HepG2 (cell line): ENCODE results near the gene HOXA5. TPM values are rescaled to one million over a fixed set of nuclear protein-coding genes. Genes with fewer than 3 reads are reported as not detected.

Source experiments
- ATAC-seq: fragments of 200-7000 bp; cut with Tn5 transposase; 3 replicates; pipeline ENCODE4 v1.9.1; 2020; ENCODE audit warnings: mild to moderate bottlenecking, moderate library complexity
- BruUV-seq: library from RNA; stranded (reverse); fragments of 400-500 nt; replicated peaks from 2 replicates; lab custom pipeline; 2021; lab: Mats Ljungman, UMichigan
- CTCF ChIA-PET: fragments of 300-600 bp; formaldehyde crosslinking; extraction: SDS; loops from one replicate; lab custom pipeline; 2021; ENCODE audit warnings: low total read pairs, inconsistent platforms, low intra/inter-chr PET ratio; lab: Yijun Ruan, JAX
- POLR2A ChIA-PET: fragments of 350-600 bp; sonication (Branson Sonifier 250); formaldehyde crosslinking; loops from one replicate; lab custom pipeline; 2020; ENCODE audit warnings: antibody characterized with exemption, inconsistent platforms; lab: Yijun Ruan, JAX
- DNase-seq: peaks from one replicate; pipeline ENCODE4 v3.0.0-alpha.2; 2015; ENCODE audit warnings: low spot score
- FAIRE-seq: peaks from 3 replicates; lab custom pipeline; 2011; peaks lifted over from hg19 to GRCh38; lab: Jason Lieb, UNC
- H2AFZ ChIP-seq: one replicate; pipeline ENCODE4 v1.6.1; 2011; ENCODE audit warnings: low read length, inconsistent platforms
- H3K27ac ChIP-seq: fragments of 300-600 bp; 3 replicates; pipeline ENCODE4 v1.8.0; 2011; ENCODE audit warnings: mixed run types, mild to moderate bottlenecking, mixed read lengths, low read length, inconsistent platforms; ENCODE audit not compliant: insufficient read depth; ENCODE audit errors: extremely low read length
- H3K27me3 ChIP-seq, 2 experiments: fragments of 200-600 bp in 1 of 2; 2 replicates in 1 of 2; 3 replicates in 1 of 2; pipeline versions ENCODE4 v1.6.0 to v1.8.0; 2011; ENCODE audit warnings: low read length in 2 of 2, mild to moderate bottlenecking in 2 of 2, moderate library complexity in 2 of 2, inconsistent platforms in 1 of 2; ENCODE audit not compliant: insufficient read depth in 2 of 2, control insufficient read depth in 1 of 2
- H3K36me3 ChIP-seq, 2 experiments: fragments of 200-600 bp in 1 of 2; replicated peaks in 1 of 2; 2 replicates in 1 of 2; 3 replicates in 1 of 2; pipeline versions ENCODE4 v1.5.1 to v1.8.0; 2011; ENCODE audit warnings: low read length in 2 of 2, inconsistent platforms in 1 of 2; ENCODE audit not compliant: insufficient read depth in 2 of 2, control insufficient read depth in 1 of 2
- H3K4me1 ChIP-seq: 2 replicates; pipeline ENCODE4 v1.5.1; 2012; ENCODE audit warnings: low read length, inconsistent platforms; ENCODE audit not compliant: insufficient read depth
- H3K4me2 ChIP-seq: 2 replicates; pipeline ENCODE4 v1.6.0; 2011; ENCODE audit warnings: low read depth, low read length, inconsistent platforms
- H3K4me3 ChIP-seq, 3 experiments: fragments of 200-600 bp in 1 of 3; sonication (generic), shearing (Covaris generic) in 1 of 3; replicated peaks in 1 of 3; 2 replicates each; pipeline ENCODE4 v1.5.1; 2011 to 2016; ENCODE audit warnings: low read length in 3 of 3, inconsistent platforms in 2 of 3, low read depth in 2 of 3, mild to moderate bottlenecking in 2 of 3, control low read depth in 1 of 3, mixed read lengths in 1 of 3; ENCODE audit not compliant: insufficient read depth in 1 of 3
- H3K79me2 ChIP-seq: one replicate; pipeline ENCODE4 v1.6.1; 2011; ENCODE audit warnings: low read length, inconsistent platforms; ENCODE audit not compliant: insufficient read depth
- H3K9ac ChIP-seq: 2 replicates; pipeline ENCODE4 v1.6.0; 2011; ENCODE audit warnings: mild to moderate bottlenecking, low read depth, low read length, inconsistent platforms; ENCODE audit not compliant: insufficient read depth
- H3K9me3 ChIP-seq: 2 replicates; pipeline ENCODE4 v1.5.1; 2012; ENCODE audit warnings: mild to moderate bottlenecking, low read length
- H4K20me1 ChIP-seq: 2 replicates; pipeline ENCODE4 v1.6.0; 2011; ENCODE audit warnings: inconsistent platforms, mild to moderate bottlenecking, low read length, moderate library complexity; ENCODE audit not compliant: insufficient read depth
- AGO2 ChIP-seq: fragments of 200-400 bp; formaldehyde crosslinking; optimal IDR thresholded peaks from 2 replicates; pipeline ENCODE3; 2017; ENCODE audit warnings: mild to moderate bottlenecking, low read depth, low read length, moderate library complexity
- CREM ChIP-seq, 2 experiments: sonication (generic) in 1 of 2; formaldehyde crosslinking in 1 of 2; IDR thresholded peaks; 2 replicates each; pipeline versions ENCODE4 v1.4.0 to v1.6.1; 2016 to 2020; ENCODE audit warnings: antibody characterized with exemption in 1 of 2, mild to moderate bottlenecking in 1 of 2, missing genetic modification reagents in 1 of 2
- HNRNPL ChIP-seq: fragments of 200-400 bp; formaldehyde crosslinking; IDR thresholded peaks from 2 replicates; pipeline ENCODE4 v1.6.1; 2017; ENCODE audit warnings: mild to moderate bottlenecking, low read depth, low read length
- MAX ChIP-seq: IDR thresholded peaks from 2 replicates; pipeline ENCODE4 v1.6.1; 2012; ENCODE audit warnings: inconsistent platforms
- MLLT10 ChIP-seq: sonication (generic); formaldehyde crosslinking; IDR thresholded peaks from 2 replicates; pipeline ENCODE4 v1.4.0; 2020; ENCODE audit warnings: missing genetic modification reagents
- POLR2A ChIP-seq, 2 experiments: IDR thresholded peaks; 2 replicates each; pipeline ENCODE4 v1.6.1; 2011; ENCODE audit warnings: low read depth in 2 of 2, low read length in 2 of 2, mild to moderate bottlenecking in 1 of 2, moderate library complexity in 1 of 2; ENCODE audit not compliant: insufficient read depth in 1 of 2
- RBFOX2 ChIP-seq: fragments of 200-400 bp; formaldehyde crosslinking; IDR thresholded peaks from 2 replicates; pipeline ENCODE4 v1.6.1; 2017; ENCODE audit warnings: low read depth, mild to moderate bottlenecking, low read length
- RBM22 ChIP-seq: fragments of 200-400 bp; formaldehyde crosslinking; optimal IDR thresholded peaks from 2 replicates; pipeline ENCODE3; 2017; ENCODE audit warnings: mild to moderate bottlenecking, low read length, moderate library complexity
- ZBTB38 ChIP-seq: sonication (generic); formaldehyde crosslinking; IDR thresholded peaks from 2 replicates; pipeline ENCODE4 v1.5.1; 2020; ENCODE audit warnings: mild to moderate bottlenecking, missing genetic modification reagents
- ZNF138 ChIP-seq: sonication (generic); formaldehyde crosslinking; IDR thresholded peaks from 2 replicates; pipeline ENCODE4 v1.5.0; 2020; ENCODE audit warnings: mild to moderate bottlenecking, low read depth, missing genetic modification reagents
- ZNF501 ChIP-seq: sonication (generic); formaldehyde crosslinking; IDR thresholded peaks from 2 replicates; pipeline ENCODE4 v1.5.1; 2020; ENCODE audit warnings: mild to moderate bottlenecking, moderate library complexity, missing genetic modification reagents
- ZNF530 ChIP-seq: sonication (generic); formaldehyde crosslinking; IDR thresholded peaks from 2 replicates; pipeline ENCODE4 v1.5.0; 2020; ENCODE audit warnings: low read depth, mild to moderate bottlenecking, missing genetic modification reagents
- ZNF546 ChIP-seq: sonication (generic); formaldehyde crosslinking; conservative IDR thresholded peaks from 2 replicates; pipeline ENCODE4 v1.8.1; 2023; ENCODE audit warnings: mild to moderate bottlenecking, missing genetic modification reagents
- ZNF646 ChIP-seq: sonication (generic); formaldehyde crosslinking; IDR thresholded peaks from 2 replicates; pipeline ENCODE4 v1.9.0; 2021; ENCODE audit warnings: mild to moderate bottlenecking, missing genetic modification reagents
- WGBS: methylation state at CpG from one replicate; pipeline ENCODE4 v1.1.6; 2017; ENCODE audit warnings: low lambda C conversion rate; 5-methylcytosine and 5-hydroxymethylcytosine counted together
- in situ Hi-C: cut with HindIII; loops from 2 replicates; pipeline ENCODE4 v1.10.0; 2017; ENCODE audit warnings: low pct_unique_long_range_greater_than_20kb; ENCODE audit not compliant: extremely low pct_ligation_motif_present
- intact Hi-C: fragments of 100-400 bp; cut with micrococcal nuclease; formaldehyde crosslinking; loops from one replicate; pipeline ENCODE4 v1.10.0; 2022; ENCODE audit not compliant: unreplicated experiment
- polyA plus RNA-seq, 8 experiments: library from polyadenylated mRNA; depleted of rRNA in 3 of 8; stranded (reverse) in 7 of 8; unstranded in 1 of 8; fragments of >200 nt; fragmentation: Illumina TruSeq in 4 of 8; extraction: Trizol in 4 of 8; gene quantifications; 2 replicates each; pipeline versions ENCODE4 v1.2.1 to v1.2.3, GENCODE V29; 2011 to 2016; ENCODE audit warnings: low read depth in 4 of 8, missing spikeins in 1 of 8, mixed read lengths in 1 of 8; ENCODE audit not compliant: insufficient read depth in 1 of 8
- total RNA-seq, 5 experiments: library from RNA; depleted of rRNA; stranded (reverse); fragments of >200 nt; fragmentation: Illumina TruSeq; extraction: Trizol; gene quantifications; 2 replicates each; pipeline ENCODE4 v1.2.3, GENCODE V29; 2016; ENCODE audit warnings: low read depth in 1 of 5

HOXA5 gene
- total and polyA plus RNA-seq, 2 of the 13 experiments (the other 11 are each of a cell fraction or from before 2014, with no cell fraction given): 3.2 to 3.6 TPM

GRCh38 chr7:27107391-27108381, 35.8 kb downstream of the HOXA5 start:
- no TSS peak for BruUV-seq
- peaks cover 12% of the 10 kb centered on the region; the same call in 1 of the 2 replicates for H3K4me1 ChIP-seq
- peaks cover 2 to 7% of the 10 kb centered on the region in 2 experiments; a peak in 2 of 5 replicates for H3K36me3 ChIP-seq
- TF ChIP-seq ZNF646 (CRISPR knock-in tag) (no peak), HNRNPL (no peak), POLR2A (IDR thresholded peaks at IDR 0.05; ENCODE audit: insufficient read depth in 1 of 2, low read depth in 2 of 2, low read length in 2 of 2) (no peak), CREM (IDR thresholded peaks at IDR 0.05) (no peak), CREM (CRISPR knock-in tag; IDR thresholded peaks at IDR 0.05) (no peak), MLLT10 (CRISPR knock-in tag) (no peak), ZBTB38 (CRISPR knock-in tag) (no peak), ZNF501 (CRISPR knock-in tag) (no peak), AGO2 (peak; percentile 98), ZNF546 (CRISPR knock-in tag) (no peak), ZNF530 (CRISPR knock-in tag) (no peak), ZNF138 (no peak), MAX (no peak), RBM22 (peak; percentile 11), RBFOX2 (0 out of 2 replicates have a peak, but pooled peaks have one; percentile 33)
- TF ChIP-seq, all 625 proteins: peak for 3
- Histone ChIP-seq H3K4me2 (no peak overlapping the region), H3K27me3 (no peaks in the 10 kb centered on the region), H3K4me3 (no peak overlapping the region), H3K27ac (no peak overlapping the region), H3K9ac (no peak overlapping the region), H3K79me2 (peaks cover 5% of the 10 kb centered on the region), H4K20me1 (no peaks in the 10 kb centered on the region), H3K9me3 (no peaks in the 10 kb centered on the region), H2AFZ (no peak overlapping the region)
- no peak for ATAC-seq
- WGBS: 96% methylated on average over 39 of the region's 47 CpGs
- FAIRE-seq: no peak
- DNase-seq: no peak
- intact Hi-C loops (no loop called here), in situ Hi-C loops (no loop called here)
- ChIA-PET POLR2A (interaction anchor here (1.6 to 3.8 kb wide), 2 partner anchors 11 to 14 kb away, joined by 4 to 55 read pairs; no protein-coding TSS in a partner anchor), CTCF (no interaction called here)
